GM12801 (cell line): ENCODE measurements around the gene MATR3.

Experiments used
- TF ChIP-seq, protein P1 (sequence below): IDR thresholded peaks from one replicate; pipeline ENCODE4 v1.5.1; 2011; ENCODE audit warnings: control low read depth; ENCODE audit not compliant: insufficient read length; ENCODE audit errors: extremely low read depth

The MATR3 gene

DNA sequence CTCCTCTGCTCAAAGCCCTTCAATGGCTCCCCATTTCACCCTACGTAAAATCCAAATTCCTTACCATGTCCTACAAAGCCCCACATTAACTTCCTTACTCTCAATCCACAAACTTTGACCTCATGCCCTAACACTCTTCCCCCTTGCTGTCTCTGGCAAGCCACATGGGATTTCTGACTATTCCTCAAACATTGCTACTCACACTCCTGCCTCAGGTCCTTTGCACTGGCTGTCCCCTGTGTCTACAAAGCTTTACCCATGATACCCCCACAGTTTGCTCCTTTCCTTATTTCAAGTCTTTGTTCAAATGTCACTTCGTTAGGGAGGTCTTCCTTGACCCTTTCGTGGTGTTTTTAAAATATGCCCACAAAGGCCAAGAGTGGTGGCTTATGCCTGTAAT is 40.4 kb upstream of the MATR3 start:
- TF ChIP-seq, protein P1, sequence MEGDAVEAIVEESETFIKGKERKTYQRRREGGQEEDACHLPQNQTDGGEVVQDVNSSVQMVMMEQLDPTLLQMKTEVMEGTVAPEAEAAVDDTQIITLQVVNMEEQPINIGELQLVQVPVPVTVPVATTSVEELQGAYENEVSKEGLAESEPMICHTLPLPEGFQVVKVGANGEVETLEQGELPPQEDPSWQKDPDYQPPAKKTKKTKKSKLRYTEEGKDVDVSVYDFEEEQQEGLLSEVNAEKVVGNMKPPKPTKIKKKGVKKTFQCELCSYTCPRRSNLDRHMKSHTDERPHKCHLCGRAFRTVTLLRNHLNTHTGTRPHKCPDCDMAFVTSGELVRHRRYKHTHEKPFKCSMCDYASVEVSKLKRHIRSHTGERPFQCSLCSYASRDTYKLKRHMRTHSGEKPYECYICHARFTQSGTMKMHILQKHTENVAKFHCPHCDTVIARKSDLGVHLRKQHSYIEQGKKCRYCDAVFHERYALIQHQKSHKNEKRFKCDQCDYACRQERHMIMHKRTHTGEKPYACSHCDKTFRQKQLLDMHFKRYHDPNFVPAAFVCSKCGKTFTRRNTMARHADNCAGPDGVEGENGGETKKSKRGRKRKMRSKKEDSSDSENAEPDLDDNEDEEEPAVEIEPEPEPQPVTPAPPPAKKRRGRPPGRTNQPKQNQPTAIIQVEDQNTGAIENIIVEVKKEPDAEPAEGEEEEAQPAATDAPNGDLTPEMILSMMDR: no peak

DNA sequence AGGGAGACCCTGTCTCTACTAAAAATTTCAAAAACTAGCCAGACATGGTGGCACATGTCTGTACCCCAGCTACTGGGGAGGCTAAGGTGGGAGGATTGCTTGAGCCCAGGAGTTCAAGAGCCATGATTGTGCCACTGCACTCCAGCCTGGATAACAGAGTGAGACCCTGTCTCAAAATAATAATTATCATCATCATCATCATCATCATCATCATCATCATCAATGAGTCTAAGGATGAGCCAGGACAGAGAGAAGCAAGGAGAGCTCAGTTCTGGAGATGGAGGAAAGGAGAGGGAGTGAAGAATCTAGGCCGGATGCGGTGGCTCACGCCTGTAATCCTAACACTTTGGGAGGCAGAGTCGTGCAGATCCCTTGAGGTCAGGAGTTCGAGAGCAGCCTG is 36.7 kb upstream of the MATR3 start:
- TF ChIP-seq, protein P1: no peak

DNA sequence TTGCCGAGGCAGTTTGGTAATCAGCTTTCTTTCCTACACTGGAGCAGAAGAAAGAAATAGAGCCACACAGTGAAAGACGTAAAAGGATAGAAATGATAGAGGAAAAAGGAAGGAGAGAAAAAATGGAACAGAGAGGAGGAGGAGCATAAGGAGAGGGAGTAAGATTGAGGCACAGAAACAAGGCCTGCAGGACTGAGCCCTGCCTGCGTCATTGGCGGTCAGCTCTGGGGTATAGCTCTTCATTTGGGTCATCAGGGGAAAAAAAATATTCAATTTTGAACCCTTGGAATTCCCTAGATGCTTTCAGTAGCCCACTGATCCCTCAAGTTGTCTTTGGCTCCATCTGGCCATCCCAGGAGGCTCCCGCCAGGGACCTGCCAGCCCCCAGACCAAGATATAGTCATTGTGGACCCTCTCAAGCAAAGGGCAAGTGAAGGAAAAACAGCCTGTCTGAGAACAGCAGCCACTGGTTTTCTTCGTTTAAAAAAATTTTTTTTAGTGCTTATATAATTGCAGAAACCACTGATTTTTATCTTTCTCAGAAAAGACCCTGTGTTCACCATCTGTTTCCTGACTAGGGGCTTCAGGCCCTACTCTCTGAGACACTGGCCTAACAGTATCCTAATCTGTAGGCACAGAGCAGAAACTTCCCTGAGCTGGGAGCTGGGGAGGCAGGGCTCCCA is 31.3 kb upstream of the MATR3 start:
- TF ChIP-seq, protein P1: no peak

DNA sequence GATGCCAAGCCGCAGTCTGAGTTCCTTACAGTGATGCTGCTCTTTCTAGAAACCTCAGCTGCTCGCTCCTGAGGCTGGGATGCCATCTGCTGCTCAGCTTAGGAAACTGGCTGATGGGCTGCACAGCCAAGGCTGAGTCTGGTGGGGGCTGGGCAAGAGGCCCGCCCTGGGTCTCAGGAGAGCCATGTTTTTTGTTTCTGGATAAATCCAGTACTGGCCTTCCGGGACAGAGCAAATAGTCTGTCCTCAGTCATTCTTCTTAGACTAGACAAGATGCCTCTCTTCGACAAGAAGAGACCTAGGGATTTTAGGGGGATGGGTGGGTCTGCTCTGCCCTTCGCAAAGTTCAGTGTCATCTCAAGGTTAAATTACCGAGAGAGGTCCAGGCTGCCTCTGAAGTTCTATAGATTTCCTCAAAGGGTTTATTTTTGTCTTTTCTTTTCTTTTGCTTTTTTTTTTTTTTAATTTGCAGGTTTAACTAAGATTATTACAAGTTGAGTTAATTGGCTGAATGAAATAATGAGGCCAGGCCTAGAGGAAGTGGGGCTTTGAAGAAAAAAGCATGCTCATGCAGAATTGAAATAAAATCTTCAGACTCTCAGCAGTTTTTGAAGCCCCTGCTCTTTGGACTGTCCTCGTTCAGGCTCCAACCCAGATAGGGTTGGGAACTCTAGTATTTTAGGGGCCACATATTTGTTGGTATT is 30.6 kb upstream of the MATR3 start:
- TF ChIP-seq, protein P1: no peak

DNA sequence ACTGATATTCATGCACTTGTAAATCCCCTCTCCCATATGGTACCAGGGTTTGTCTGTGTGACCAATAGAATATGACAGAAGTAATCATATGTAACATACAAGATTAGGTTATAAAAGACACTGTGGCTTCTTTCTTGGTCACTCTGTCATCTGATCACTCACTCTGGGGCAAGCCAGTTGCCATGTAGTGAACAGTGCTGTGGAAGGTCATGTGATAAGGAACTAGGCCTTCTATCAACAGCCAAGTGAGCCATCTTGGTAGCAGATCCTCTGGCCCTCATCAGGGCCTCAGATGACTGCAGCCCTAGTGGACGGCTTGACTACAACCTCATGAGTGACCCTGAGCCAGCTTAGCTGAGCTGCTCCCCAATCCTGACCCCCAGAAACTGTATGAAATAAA is 30.0 kb upstream of the MATR3 start:
- TF ChIP-seq, protein P1: no peak

DNA sequence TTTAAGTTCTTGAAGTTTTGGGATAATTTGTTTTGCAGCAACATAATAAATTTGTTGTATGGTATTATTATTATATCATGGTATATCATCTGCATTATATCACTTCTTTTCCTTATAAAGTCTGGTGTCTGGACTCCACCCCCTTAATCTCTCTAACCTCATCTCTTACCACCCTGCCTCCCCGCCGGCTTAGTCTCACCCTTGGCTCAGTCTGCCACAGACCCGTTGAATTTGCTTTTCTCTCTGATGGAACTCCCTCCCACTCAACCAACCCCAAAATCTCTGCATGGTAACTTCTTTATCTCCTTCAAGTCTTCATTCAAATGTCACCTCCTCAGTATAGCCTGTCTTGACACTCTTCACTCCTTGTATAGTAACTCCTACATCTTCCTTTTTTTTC is 29.6 kb upstream of the MATR3 start:
- TF ChIP-seq, protein P1: no peak

DNA sequence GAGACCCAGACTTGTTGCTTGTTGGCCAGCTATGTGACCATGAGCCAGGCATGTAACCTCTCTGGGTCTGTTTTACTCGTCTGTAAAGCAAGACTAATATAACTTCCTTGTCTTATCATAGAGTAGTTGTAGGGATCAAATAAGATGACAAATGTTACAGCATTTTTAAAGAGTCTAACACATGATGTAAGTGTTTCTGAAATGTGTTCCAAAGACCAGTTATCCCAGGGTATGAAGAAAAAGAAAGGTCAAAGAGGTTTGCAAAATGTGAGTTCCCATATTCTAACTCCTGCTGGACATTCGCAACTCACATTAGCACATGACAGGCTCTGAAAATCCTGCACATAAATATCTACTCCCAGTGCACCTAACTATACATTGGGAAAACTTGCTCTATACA is 28.5 kb upstream of the MATR3 start:
- TF ChIP-seq, protein P1: no peak
